BLaER1 (cell line): ENCODE results near the gene IL10RB.
A peak's percentile ranks its signal among the peaks of the same experiment; 100 is the strongest.
"Not testable (repeated sequence)": the region's sequence is repeated elsewhere in the genome, so short reads cannot be mapped to it uniquely, and the experiment has no call there.

Source experiments
- H3K27ac ChIP-seq: shearing (Covaris generic); formaldehyde crosslinking; 2 replicates; pipeline ENCODE4 v1.8.1; 2022
- H3K27me3 ChIP-seq: shearing (Covaris generic); formaldehyde crosslinking; 2 replicates; pipeline ENCODE4 v1.8.1; 2022
- H3K36me3 ChIP-seq: shearing (Covaris generic); formaldehyde crosslinking; 2 replicates; pipeline ENCODE4 v1.8.1; 2022
- H3K4me1 ChIP-seq: shearing (Covaris generic); formaldehyde crosslinking; 2 replicates; pipeline ENCODE4 v1.8.1; 2022
- H3K4me2 ChIP-seq: shearing (Covaris generic); formaldehyde crosslinking; 2 replicates; pipeline ENCODE4 v1.8.1; 2022
- H3K4me3 ChIP-seq: shearing (Covaris generic); formaldehyde crosslinking; 2 replicates; pipeline ENCODE4 v1.8.1; 2022
- H3K9ac ChIP-seq: shearing (Covaris generic); formaldehyde crosslinking; 2 replicates; pipeline ENCODE4 v1.8.1; 2022
- H3K9me3 ChIP-seq: shearing (Covaris generic); formaldehyde crosslinking; 2 replicates; pipeline ENCODE4 v1.8.1; 2022
- H4K20me1 ChIP-seq: shearing (Covaris generic); formaldehyde crosslinking; 2 replicates; pipeline ENCODE4 v1.8.1; 2022
- Cebpa-rat ChIP-seq: shearing (Covaris generic); IDR thresholded peaks from 2 replicates; pipeline ENCODE4 v1.8.1; 2022

The IL10RB gene

GRCh38 chr21:33308586-33309490, 42.7 kb downstream of the IL10RB start:
- H3K27me3 ChIP-seq = no peaks in the 10 kb centered on the region
- peak overlapping the region; percentile 88 for H3K27ac ChIP-seq
- H4K20me1 ChIP-seq = no peaks in the 10 kb centered on the region
- H3K9ac ChIP-seq = peak overlapping the region; percentile 39; the same call in 1 of the 2 replicates
- H3K36me3 ChIP-seq = no peaks in the 10 kb centered on the region
- peaks cover 22% of the 10 kb centered on the region; the same call in 1 of the 2 replicates for H3K9me3 ChIP-seq
- H3K4me1 ChIP-seq = peaks cover 98% of the 10 kb centered on the region
- no peak overlapping the region; the same call in 1 of the 2 replicates for H3K4me3 ChIP-seq
- peak overlapping the region; percentile 78 for H3K4me2 ChIP-seq
- TF ChIP-seq Cebpa-rat = no peak

GRCh38 chr21:33309778-33310177, 43.6 kb downstream of the IL10RB start:
- peak overlapping the region; percentile 88 for H3K27ac ChIP-seq
- H3K4me1 ChIP-seq = peaks cover 97% of the 10 kb centered on the region
- H3K9me3 ChIP-seq = peaks cover 29% of the 10 kb centered on the region; the same call in 1 of the 2 replicates
- H4K20me1 ChIP-seq = no peaks in the 10 kb centered on the region
- H3K9ac ChIP-seq = no peak overlapping the region
- no peak for TF ChIP-seq Cebpa-rat
- H3K4me3 ChIP-seq = no peak overlapping the region
- no peaks in the 10 kb centered on the region for H3K36me3 ChIP-seq
- no peaks in the 10 kb centered on the region for H3K27me3 ChIP-seq
- H3K4me2 ChIP-seq = peak overlapping the region; percentile 78

- Histone ChIP-seq H3K9me3 (peaks cover 29% of the 10 kb centered on the region; the same call in 1 of the 2 replicates), H4K20me1 (no peaks in the 10 kb centered on the region), H3K4me2 (peak overlapping the region; percentile 39), H3K27me3 (no peaks in the 10 kb centered on the region), H3K4me3 (no peak overlapping the region), H3K36me3 (no peaks in the 10 kb centered on the region), H3K4me1 (peaks cover 74% of the 10 kb centered on the region), H3K27ac (peak overlapping the region; percentile 71), H3K9ac (no peak overlapping the region)
- TF ChIP-seq Cebpa-rat = no peak
Measured at GRCh38 chr21:33312121-33312520, 46.0 kb downstream of the IL10RB start.

- no peaks in the 10 kb centered on the region for H3K27me3 ChIP-seq
- no peaks in the 10 kb centered on the region for H4K20me1 ChIP-seq
- H3K27ac ChIP-seq = no peak overlapping the region; the same call in 1 of the 2 replicates
- no peak for TF ChIP-seq Cebpa-rat
- H3K9ac ChIP-seq = no peak overlapping the region
- H3K9me3 ChIP-seq = peaks cover 29% of the 10 kb centered on the region; the same call in 1 of the 2 replicates
- no peak overlapping the region for H3K4me3 ChIP-seq
- H3K4me1 ChIP-seq = peaks cover 63% of the 10 kb centered on the region
- peak overlapping the region; percentile 39 for H3K4me2 ChIP-seq
- no peaks in the 10 kb centered on the region for H3K36me3 ChIP-seq
Measured at GRCh38 chr21:33313183-33313582, 47.0 kb downstream of the IL10RB start.

- no peak for TF ChIP-seq Cebpa-rat
- peaks cover 29% of the 10 kb centered on the region; the same call in 1 of the 2 replicates for H3K9me3 ChIP-seq
- H4K20me1 ChIP-seq = no peaks in the 10 kb centered on the region
- H3K27ac ChIP-seq = no peak overlapping the region; the same call in 1 of the 2 replicates
- no peak overlapping the region for H3K9ac ChIP-seq
- no peak overlapping the region for H3K4me2 ChIP-seq
- peaks cover 59% of the 10 kb centered on the region for H3K4me1 ChIP-seq
- no peak overlapping the region for H3K4me3 ChIP-seq
- no peaks in the 10 kb centered on the region for H3K27me3 ChIP-seq
- no peaks in the 10 kb centered on the region for H3K36me3 ChIP-seq
Measured at GRCh38 chr21:33313611-33314010, 47.4 kb downstream of the IL10RB start.

GRCh38 chr21:33314111-33314510, 47.9 kb downstream of the IL10RB start:
- peaks cover 54% of the 10 kb centered on the region for H3K4me1 ChIP-seq
- H3K36me3 ChIP-seq = no peaks in the 10 kb centered on the region
- H4K20me1 ChIP-seq = no peaks in the 10 kb centered on the region
- 0 out of 2 replicates have a peak overlapping the region, but pooled peaks have one; percentile 23 for H3K27ac ChIP-seq
- no peaks in the 10 kb centered on the region for H3K27me3 ChIP-seq
- no peak overlapping the region for H3K4me3 ChIP-seq
- TF ChIP-seq Cebpa-rat = no peak
- peaks cover 29% of the 10 kb centered on the region; the same call in 1 of the 2 replicates for H3K9me3 ChIP-seq
- H3K9ac ChIP-seq = no peak overlapping the region
- peak overlapping the region; percentile 41; the same call in 1 of the 2 replicates for H3K4me2 ChIP-seq

GRCh38 chr21:33315946-33316710, 50.0 kb downstream of the IL10RB start:
- Histone ChIP-seq H4K20me1 (no peaks in the 10 kb centered on the region), H3K4me3 (no peak overlapping the region), H3K27ac (no peak overlapping the region), H3K27me3 (no peaks in the 10 kb centered on the region), H3K4me1 (peaks cover 34% of the 10 kb centered on the region), H3K36me3 (no peaks in the 10 kb centered on the region), H3K9ac (no peak overlapping the region), H3K9me3 (peaks cover 19% of the 10 kb centered on the region; the same call in 1 of the 2 replicates), H3K4me2 (no peak overlapping the region)
- TF ChIP-seq Cebpa-rat = no peak

- no peak overlapping the region for H3K9ac ChIP-seq
- H3K4me2 ChIP-seq = no peak overlapping the region
- no peak overlapping the region for H3K27ac ChIP-seq
- H3K27me3 ChIP-seq = no peaks in the 10 kb centered on the region
- no peak overlapping the region for H3K4me3 ChIP-seq
- no peak for TF ChIP-seq Cebpa-rat
- H3K4me1 ChIP-seq = peaks cover 24% of the 10 kb centered on the region
- H3K36me3 ChIP-seq = no peaks in the 10 kb centered on the region
- peaks cover 19% of the 10 kb centered on the region; the same call in 1 of the 2 replicates for H3K9me3 ChIP-seq
- H4K20me1 ChIP-seq = no peaks in the 10 kb centered on the region
Measured at GRCh38 chr21:33317145-33317544, 51.0 kb downstream of the IL10RB start.

- no peak overlapping the region for H3K9ac ChIP-seq
- H3K27ac ChIP-seq = no peak overlapping the region
- TF ChIP-seq Cebpa-rat = no peak
- no peaks in the 10 kb centered on the region for H4K20me1 ChIP-seq
- H3K9me3 ChIP-seq = peaks cover 15% of the 10 kb centered on the region; the same call in 1 of the 2 replicates
- peaks cover 16% of the 10 kb centered on the region for H3K4me1 ChIP-seq
- no peak overlapping the region for H3K4me3 ChIP-seq
- no peaks in the 10 kb centered on the region for H3K36me3 ChIP-seq
- H3K27me3 ChIP-seq = no peaks in the 10 kb centered on the region
- no peak overlapping the region for H3K4me2 ChIP-seq
Measured at GRCh38 chr21:33317786-33318486, 51.8 kb downstream of the IL10RB start.

GRCh38 chr21:33321005-33321404, 54.8 kb downstream of the IL10RB start:
- H3K4me1 ChIP-seq, H3K9ac ChIP-seq, H3K9me3 ChIP-seq, H3K4me3 ChIP-seq, H3K36me3 ChIP-seq, H4K20me1 ChIP-seq, H3K27ac ChIP-seq, H3K4me2 ChIP-seq, H3K27me3 ChIP-seq: not testable (repeated sequence)

- H3K9me3 ChIP-seq, H3K4me3 ChIP-seq, H3K4me2 ChIP-seq, H3K27me3 ChIP-seq, H3K9ac ChIP-seq, H3K27ac ChIP-seq: not testable (repeated sequence)
- peaks cover 24% of the 10 kb centered on the region for H4K20me1 ChIP-seq
- H3K36me3 ChIP-seq = peaks cover 11% of the 10 kb centered on the region; the same call in 1 of the 2 replicates
- H3K4me1 ChIP-seq = peaks cover 25% of the 10 kb centered on the region
Measured at GRCh38 chr21:33323610-33324009, 57.4 kb downstream of the IL10RB start.
